GM19239 (cell line): ENCODE data around the gene OOSP3.
"Not testable (repeated sequence)": the region's sequence is repeated elsewhere in the genome, so short reads cannot be mapped to it uniquely, and the experiment has no call there.

Experiments
- DNase-seq: peaks from one replicate; pipeline ENCODE4 v3.0.0; 2011; ENCODE audit warnings: low spot score; ENCODE audit not compliant: insufficient read length
- FAIRE-seq: peaks from 2 replicates; lab custom pipeline; 2011; peaks lifted over from hg19 to GRCh38; lab: Jason Lieb, UNC

Gene OOSP3

GRCh38 chr11:59878575-59878974 lies at the start of gene OOSP3:
OOSP3 (plus strand) TSS chr11:59878782; CDS start chr11:59878809, 27 bp downstream.
- DNase-seq, result no peak
- FAIRE-seq, result no peak

- FAIRE-seq (no peak), DNase-seq (no peak)
Observed at GRCh38 chr11:59829358-59829757, 49.2 kb upstream of the OOSP3 start.

DNA sequence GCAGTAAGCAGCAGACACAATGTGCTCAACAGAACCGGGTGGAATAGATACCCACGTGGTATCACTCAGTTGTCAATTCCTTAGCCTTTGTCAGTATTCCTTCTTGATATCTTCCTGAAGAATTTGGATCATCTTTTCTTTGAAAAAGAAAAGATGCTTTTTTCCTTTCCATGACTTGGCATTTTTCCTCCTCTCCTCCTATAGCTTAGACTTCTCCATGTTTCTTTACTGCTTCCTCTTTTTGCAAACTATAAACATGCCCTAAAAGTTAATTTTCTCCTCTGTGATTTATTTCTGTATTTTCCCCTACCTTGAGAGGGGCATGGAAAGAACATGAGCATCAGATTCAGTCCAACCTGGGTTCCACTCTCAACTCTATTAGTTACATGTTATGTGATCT lies 45.0 kb upstream of the OOSP3 start:
- DNase-seq (no peak), FAIRE-seq (no peak)

DNA sequence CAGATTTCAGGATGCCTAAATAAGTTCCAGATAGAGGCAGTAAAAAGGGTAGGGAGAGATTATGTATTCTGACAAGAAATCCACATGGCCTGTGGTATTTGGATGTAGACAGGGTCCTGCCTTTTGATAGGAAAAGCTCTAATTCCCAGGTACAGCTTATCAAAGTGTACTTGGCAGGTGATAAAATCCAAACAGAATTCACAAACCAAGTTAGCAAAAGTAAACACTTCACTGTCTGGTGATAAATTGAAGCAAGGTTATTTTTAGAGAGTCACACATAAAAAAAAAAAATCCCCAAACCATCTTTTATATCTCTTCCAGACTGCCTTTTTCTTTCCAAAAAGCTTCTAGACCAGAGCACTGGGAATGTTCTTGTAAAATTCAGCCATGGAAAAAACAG lies 39.0 kb upstream of the OOSP3 start:
- FAIRE-seq, result no peak
- DNase-seq, result no peak

DNA sequence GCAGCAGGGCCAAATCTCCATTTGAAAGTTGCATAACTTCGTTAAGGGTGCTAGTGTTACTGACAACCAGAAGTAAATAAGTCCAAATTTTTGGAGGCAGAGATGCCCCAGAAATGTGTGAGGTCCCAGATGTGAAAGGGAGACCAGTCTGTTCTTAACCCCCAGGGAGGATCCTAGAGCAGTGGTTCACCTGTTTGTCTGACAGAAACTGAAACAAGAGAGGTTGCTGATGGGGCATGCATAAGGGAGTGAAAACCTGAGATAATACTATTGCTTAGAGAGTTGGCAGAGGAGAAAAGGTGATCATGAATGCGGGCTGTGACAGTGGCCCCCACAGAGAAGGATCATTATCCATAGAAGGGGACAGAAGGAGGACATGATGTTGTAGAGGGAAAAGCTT lies 37.1 kb upstream of the OOSP3 start:
- DNase-seq, result peak; percentile 29
- FAIRE-seq, result peak; percentile 56

- no peak for DNase-seq
- no peak for FAIRE-seq
Observed at GRCh38 chr11:59842316-59842715, 36.3 kb upstream of the OOSP3 start.

DNA sequence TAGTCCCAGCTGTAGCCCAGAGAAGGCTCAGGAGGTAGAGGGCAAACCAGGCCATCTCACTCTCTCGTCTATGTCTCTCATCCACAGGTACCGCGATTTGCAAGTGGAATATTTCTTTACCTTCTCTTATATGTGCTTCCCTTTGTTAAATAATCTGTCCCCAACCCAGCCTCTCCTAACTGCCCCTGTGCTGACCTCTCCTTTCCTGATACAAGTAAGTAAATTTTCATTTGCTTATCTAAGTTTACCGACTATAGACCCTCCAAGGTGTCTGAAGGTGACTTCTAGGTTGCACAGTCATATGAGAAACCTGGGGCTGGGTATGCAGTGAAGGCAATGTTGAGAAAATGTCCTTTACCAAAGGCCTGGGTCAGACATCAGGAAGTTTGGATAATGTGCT lies 33.2 kb upstream of the OOSP3 start, which contains the start of gene CBLIF:
Gene CBLIF (minus strand): TSS at position 101 of the 400 bp plus-strand sequence. CDS start 46 bp downstream, at position 55.
- no peak for FAIRE-seq
- no peak for DNase-seq

- no peak for DNase-seq
- FAIRE-seq, result no peak
Observed at GRCh38 chr11:59846556-59846955, 32.0 kb upstream of the OOSP3 start.

DNA sequence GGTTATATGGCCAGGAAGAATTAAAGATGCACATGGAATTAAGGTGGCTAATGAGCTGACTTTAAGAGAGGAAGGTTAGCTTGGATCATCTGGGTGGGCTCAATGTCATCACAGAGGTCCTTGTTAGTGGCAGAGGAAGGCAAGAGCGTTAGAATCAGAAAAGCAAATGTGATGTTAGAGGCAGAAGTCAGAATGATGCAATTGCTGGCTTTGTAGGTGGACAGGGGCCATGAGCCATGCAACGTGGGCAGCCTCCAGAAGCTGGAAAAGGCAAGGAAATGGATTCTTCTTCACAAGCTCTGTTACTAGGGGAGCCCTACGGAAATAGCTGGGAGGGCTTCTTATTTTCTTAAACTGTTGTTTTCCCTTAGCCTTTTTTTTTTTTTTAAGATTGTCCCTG lies 31.0 kb upstream of the OOSP3 start:
- FAIRE-seq, result no peak
- no peak for DNase-seq

- FAIRE-seq, DNase-seq: not testable (repeated sequence)
Observed at GRCh38 chr11:59848439-59848838, 30.1 kb upstream of the OOSP3 start.

- peak; percentile 52 for FAIRE-seq
- no peak for DNase-seq
Observed at GRCh38 chr11:59849129-59849528, 29.5 kb upstream of the OOSP3 start.

DNA sequence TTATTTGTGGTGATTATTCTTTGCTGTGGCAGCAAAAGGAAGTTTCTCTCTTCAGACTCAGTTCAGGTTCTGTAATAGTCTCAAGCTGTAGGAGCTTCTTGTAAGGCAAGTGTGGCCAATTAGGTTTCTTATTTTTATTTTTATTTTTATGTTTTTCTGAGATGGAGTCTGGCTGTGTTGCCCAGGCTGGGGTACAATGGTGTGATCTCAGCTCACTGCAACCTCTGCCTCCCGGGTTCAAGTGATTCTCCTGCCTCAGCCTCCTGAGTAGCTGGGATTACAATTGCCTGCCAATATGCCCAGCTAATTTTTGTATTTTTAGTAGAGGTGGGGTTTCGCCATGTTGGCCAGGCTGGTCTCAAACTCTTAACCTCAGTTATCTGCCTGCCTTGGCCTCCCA lies 29.0 kb upstream of the OOSP3 start:
- not testable (repeated sequence) for FAIRE-seq, DNase-seq

DNA sequence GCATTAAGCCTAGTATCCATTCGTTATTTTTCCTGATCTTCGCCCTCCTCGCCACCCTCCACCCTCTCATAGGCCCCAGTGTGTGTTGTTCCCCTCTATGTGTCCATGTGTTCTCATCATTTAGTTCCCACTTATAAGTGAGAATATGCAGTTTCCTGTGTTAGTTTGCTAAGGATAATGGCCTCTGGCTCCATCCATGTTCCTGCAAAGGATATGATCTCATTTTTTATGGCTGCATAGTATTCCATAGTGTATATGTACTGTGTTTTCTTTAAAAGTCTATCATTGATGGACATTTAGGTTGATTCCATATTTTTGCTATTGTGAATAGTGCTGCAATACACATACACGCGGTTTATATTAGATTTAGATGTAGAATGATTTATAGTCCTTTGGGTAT lies 27.2 kb upstream of the OOSP3 start:
- not testable (repeated sequence) for FAIRE-seq, DNase-seq

DNA sequence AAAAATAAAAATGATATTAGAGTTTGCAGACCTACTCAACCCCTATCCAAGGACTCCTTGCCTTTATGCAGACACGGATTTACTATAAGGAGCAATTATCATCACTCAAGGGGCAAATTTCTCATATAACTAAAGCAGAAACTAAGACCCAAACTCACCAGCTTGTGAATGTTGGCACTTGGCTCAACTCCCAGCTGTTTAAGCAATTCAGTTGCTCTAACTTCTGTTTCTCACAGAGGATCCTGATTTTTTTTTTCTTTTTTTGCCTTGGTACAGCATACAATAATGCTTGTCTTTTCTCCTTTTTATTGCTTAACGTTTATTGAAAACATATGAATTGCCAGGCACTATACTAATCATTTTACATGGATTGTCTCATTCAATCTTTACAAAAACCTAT lies 23.7 kb upstream of the OOSP3 start:
- no peak for FAIRE-seq
- DNase-seq, result no peak

- no peak for FAIRE-seq
- DNase-seq, result no peak
Observed at GRCh38 chr11:59857439-59858434, 20.8 kb upstream of the OOSP3 start.

DNA sequence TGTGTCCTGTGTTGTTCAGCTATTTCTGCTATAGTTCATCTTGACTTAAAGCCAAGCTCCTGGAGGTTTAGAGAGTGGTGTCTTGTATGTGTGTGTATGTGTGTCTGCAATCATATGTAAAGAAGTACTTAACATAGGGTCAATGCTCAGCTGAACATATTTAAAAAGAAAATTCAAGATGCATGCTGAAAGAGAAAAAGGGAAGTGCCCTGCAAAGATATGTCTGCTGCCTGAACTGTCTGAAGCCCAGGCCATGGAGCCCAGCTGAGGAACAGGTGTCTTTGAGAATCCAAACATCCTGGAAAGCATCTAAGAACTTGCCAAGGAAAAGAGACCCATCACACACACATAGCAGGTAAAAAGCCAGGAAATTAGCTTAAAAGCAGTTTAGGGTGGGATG lies 18.9 kb upstream of the OOSP3 start:
- FAIRE-seq, result peak; percentile 11
- no peak for DNase-seq

DNA sequence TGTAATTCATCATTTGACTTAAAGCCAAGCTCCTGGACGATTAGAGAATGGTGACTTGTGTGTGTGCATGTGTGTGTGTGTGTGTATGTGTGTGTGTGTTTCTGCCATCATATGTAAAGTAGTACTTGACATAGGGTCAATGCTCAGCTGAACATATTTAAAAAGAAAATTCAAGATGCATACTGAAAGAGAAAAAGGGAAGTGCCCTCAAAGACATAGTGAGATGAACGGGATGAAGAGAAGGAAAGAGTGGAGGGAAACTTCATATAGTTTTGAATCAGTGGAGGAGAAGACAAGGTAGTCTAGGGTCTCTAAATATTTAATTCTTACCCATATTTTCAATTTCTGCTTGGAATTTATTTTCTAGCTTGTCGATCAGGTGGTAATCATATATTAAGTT lies 16.3 kb upstream of the OOSP3 start:
- no peak for FAIRE-seq
- DNase-seq, result no peak

- no peak for FAIRE-seq
- DNase-seq, result no peak
Observed at GRCh38 chr11:59865031-59865430, 13.6 kb upstream of the OOSP3 start.

GRCh38 chr11:59866397-59866796 lies 12.2 kb upstream of the OOSP3 start, which contains the start of gene TCN1:
TCN1 (minus strand) TSS chr11:59866487; CDS start chr11:59866470, 17 bp downstream.
- FAIRE-seq (no peak), DNase-seq (no peak)

DNA sequence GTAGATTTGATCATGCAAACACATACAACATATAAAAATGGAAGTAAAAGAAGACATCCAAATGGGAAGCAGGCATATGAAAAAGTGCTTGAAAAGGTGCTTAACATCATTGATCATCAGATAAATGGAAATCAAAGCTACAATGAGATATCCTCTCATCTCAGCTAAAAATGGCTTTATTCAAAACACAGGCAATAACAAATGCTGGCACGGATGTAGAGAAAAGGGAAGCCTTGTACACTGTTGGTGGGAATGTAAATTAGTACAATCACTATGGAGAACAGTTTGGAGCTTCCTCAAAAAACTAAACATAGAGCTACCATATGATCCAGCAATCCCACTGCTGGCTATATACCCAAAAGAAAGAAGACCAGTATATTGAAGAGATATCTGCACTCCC lies 11.7 kb upstream of the OOSP3 start:
- FAIRE-seq, result no peak

DNA sequence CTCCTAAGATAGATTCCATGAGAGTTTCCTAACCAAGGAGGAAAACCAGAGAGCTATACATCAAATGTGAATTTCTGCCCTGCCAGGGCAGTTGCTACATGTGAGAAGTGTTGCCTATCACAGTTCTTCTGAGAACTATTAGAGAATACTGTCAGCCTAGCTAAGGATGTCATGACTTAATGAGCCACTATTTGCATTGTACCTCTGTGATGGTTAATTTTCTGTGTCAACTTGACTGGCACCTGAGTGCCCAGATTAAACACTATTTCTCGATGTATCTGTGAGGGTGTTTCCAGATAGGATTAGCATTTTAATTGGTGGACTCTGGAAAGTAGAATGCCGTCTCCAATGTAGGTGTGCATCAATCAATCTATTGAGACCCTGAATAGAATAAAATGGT lies 10.6 kb upstream of the OOSP3 start:
- no peak for FAIRE-seq
- no peak for DNase-seq

More for the DNA sequence above, 11.7 kb upstream of the OOSP3 start:
- no peak for DNase-seq

DNA sequence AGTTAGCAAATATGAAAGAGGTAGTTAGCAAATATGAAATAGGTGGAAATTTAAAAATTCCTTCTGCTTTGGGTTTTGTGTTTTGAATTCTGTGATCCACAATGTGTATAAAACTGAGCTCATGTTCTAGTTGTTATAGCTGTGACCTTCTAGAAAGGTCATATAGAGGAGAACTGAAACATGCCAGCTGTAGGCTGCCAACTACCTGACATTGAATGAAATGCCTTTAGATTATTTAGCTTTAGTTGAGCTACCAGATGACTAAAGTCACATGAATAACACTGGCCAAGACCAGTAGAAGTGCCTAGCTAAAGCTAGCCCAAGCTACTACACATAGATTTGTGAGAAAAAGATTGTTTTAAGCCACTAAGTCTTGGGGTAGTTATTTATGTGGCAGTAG lies 6.5 kb upstream of the OOSP3 start:
- DNase-seq, result no peak
- no peak for FAIRE-seq
